Osteoblast (primary cell): ENCODE measurements around the gene ZYG11B. TPM values are rescaled to one million over a fixed set of nuclear protein-coding genes. Genes with fewer than 3 reads are reported as not detected.
"Not testable (repeated sequence)": the region's sequence is repeated elsewhere in the genome, so short reads cannot be mapped to it uniquely, and the experiment has no call there.

Experiments
- DNase-seq: peaks from one replicate; pipeline ENCODE4 v3.0.0; 2011; ENCODE audit warnings: low spot score, mixed read lengths; ENCODE audit not compliant: insufficient read length; ENCODE audit errors: missing footprints
- H2AFZ ChIP-seq: 2 replicates; pipeline ENCODE4 v1.6.0; 2011; ENCODE audit warnings: mild to moderate bottlenecking, low read length
- H3K27ac ChIP-seq: 2 replicates; pipeline ENCODE4 v1.5.1; 2011; ENCODE audit warnings: mild to moderate bottlenecking, low read depth, low read length, moderate library complexity
- H3K27me3 ChIP-seq: 2 replicates; pipeline ENCODE4 v1.6.0; 2012; ENCODE audit warnings: mild to moderate bottlenecking, control low read depth, inconsistent platforms, low read length, moderate library complexity; ENCODE audit not compliant: insufficient read depth
- H3K36me3 ChIP-seq: 2 replicates; pipeline ENCODE4 v1.5.1; 2011; ENCODE audit warnings: mild to moderate bottlenecking, low read length, control low read depth, moderate library complexity; ENCODE audit not compliant: insufficient read depth
- H3K4me1 ChIP-seq: 2 replicates; pipeline ENCODE4 v1.5.1; 2011; ENCODE audit warnings: mild to moderate bottlenecking, low read length, control low read depth, moderate library complexity; ENCODE audit not compliant: insufficient read depth
- H3K4me2 ChIP-seq: 2 replicates; pipeline ENCODE4 v1.6.0; 2011; ENCODE audit warnings: mild to moderate bottlenecking, low read length; ENCODE audit not compliant: insufficient read depth
- H3K4me3 ChIP-seq: fragments of 200-600 bp; sonication (generic); 3 replicates; pipeline ENCODE4 v1.5.1; 2012; ENCODE audit warnings: mild to moderate bottlenecking, low read length, inconsistent platforms; ENCODE audit not compliant: insufficient read depth
- H3K79me2 ChIP-seq: 2 replicates; pipeline ENCODE4 v1.6.0; 2012; ENCODE audit warnings: mild to moderate bottlenecking, low read length, control low read depth, inconsistent platforms; ENCODE audit not compliant: insufficient read depth
- H3K9me3 ChIP-seq: 2 replicates; pipeline ENCODE4 v1.5.1; 2011; ENCODE audit warnings: low read depth, low read length, control low read depth
- H4K20me1 ChIP-seq: 2 replicates; pipeline ENCODE4 v1.6.0; 2012; ENCODE audit warnings: mild to moderate bottlenecking, low read length, control low read depth; ENCODE audit not compliant: insufficient read depth
- CTCF ChIP-seq: IDR thresholded peaks from 2 replicates; pipeline ENCODE4 v1.5.1; 2011; ENCODE audit warnings: mild to moderate bottlenecking, low read depth, low read length, moderate library complexity; ENCODE audit errors: extremely low read depth
- total RNA-seq: library from RNA; depleted of rRNA; stranded (reverse); fragments of >200 nt; gene quantifications from 2 replicates; pipeline ENCODE4 v1.2.3, GENCODE V29; 2012

Gene ZYG11B
- total RNA-seq, 1 donor: 60.8 TPM

- Histone ChIP-seq H3K27me3 (no peaks in the 10 kb centered on the region), H2AFZ (no peak overlapping the region), H4K20me1 (peaks cover 25% of the 10 kb centered on the region), H3K9me3 (no peaks in the 10 kb centered on the region), H3K4me2 (no peak overlapping the region), H3K4me3 (no peak overlapping the region), H3K36me3 (no peaks in the 10 kb centered on the region), H3K27ac (no peak overlapping the region), H3K79me2 (peaks cover 87% of the 10 kb centered on the region), H3K4me1 (peaks cover under 1% of the 10 kb centered on the region)
- TF ChIP-seq CTCF: no peak
- no peak for DNase-seq
These were observed 7.1 kb downstream of the ZYG11B start for GRCh38 chr1:52733368-52733767.

GRCh38 chr1:52735371-52735770 is 9.1 kb downstream of the ZYG11B start:
- H3K79me2 ChIP-seq: peaks cover 83% of the 10 kb centered on the region
- H3K4me1 ChIP-seq, H3K27ac ChIP-seq, H3K4me3 ChIP-seq, DNase-seq, H3K9me3 ChIP-seq, H3K27me3 ChIP-seq, H3K4me2 ChIP-seq, H2AFZ ChIP-seq, H3K36me3 ChIP-seq: not testable (repeated sequence)
- H4K20me1 ChIP-seq: peaks cover 20% of the 10 kb centered on the region

GRCh38 chr1:52738148-52738547 is 11.9 kb downstream of the ZYG11B start:
- no peaks in the 10 kb centered on the region for H3K4me1 ChIP-seq
- no peak overlapping the region for H2AFZ ChIP-seq
- H3K9me3 ChIP-seq: no peaks in the 10 kb centered on the region
- H3K27me3 ChIP-seq: no peaks in the 10 kb centered on the region
- H3K4me2 ChIP-seq: no peak overlapping the region
- peaks cover 76% of the 10 kb centered on the region for H3K79me2 ChIP-seq
- no peaks in the 10 kb centered on the region for H3K36me3 ChIP-seq
- no peak overlapping the region for H3K27ac ChIP-seq
- H3K4me3 ChIP-seq: no peak overlapping the region
- H4K20me1 ChIP-seq: peaks cover 21% of the 10 kb centered on the region
- TF ChIP-seq CTCF: no peak
- DNase-seq: no peak

GRCh38 chr1:52738893-52739292 is 12.6 kb downstream of the ZYG11B start:
- Histone ChIP-seq H3K79me2 (peaks cover 74% of the 10 kb centered on the region), H3K36me3 (no peaks in the 10 kb centered on the region), H3K27me3 (no peaks in the 10 kb centered on the region), H4K20me1 (peaks cover 21% of the 10 kb centered on the region), H3K4me3 (no peak overlapping the region), H3K9me3 (no peaks in the 10 kb centered on the region), H2AFZ (no peak overlapping the region), H3K4me2 (no peak overlapping the region), H3K27ac (no peak overlapping the region), H3K4me1 (no peaks in the 10 kb centered on the region)
- TF ChIP-seq CTCF: no peak
- no peak for DNase-seq
